Measurements from ENCODE around the gene HNRNPAB.

Gene HNRNPAB

GRCh38 chr5:178204182-178204934, at the start of gene HNRNPAB:
Gene HNRNPAB, plus strand, starts transcription at chr5:178204533. Its CDS starts 305 bp downstream, at chr5:178204838.
- DNase-seq = peak; percentile 97

GRCh38 chr5:178155065-178155464, 49.3 kb upstream of the HNRNPAB start:
- DNase-seq = no peak

- DNase-seq = no peak
Observed at GRCh38 chr5:178160176-178160575, 44.2 kb upstream of the HNRNPAB start.

- no peak for DNase-seq
Observed at GRCh38 chr5:178162481-178162880, 41.9 kb upstream of the HNRNPAB start.

GRCh38 chr5:178163772-178164735, 40.3 kb upstream of the HNRNPAB start:
- DNase-seq = peak; percentile 99

- DNase-seq = no peak
Observed at GRCh38 chr5:178165581-178165980, 38.8 kb upstream of the HNRNPAB start.

DNA sequence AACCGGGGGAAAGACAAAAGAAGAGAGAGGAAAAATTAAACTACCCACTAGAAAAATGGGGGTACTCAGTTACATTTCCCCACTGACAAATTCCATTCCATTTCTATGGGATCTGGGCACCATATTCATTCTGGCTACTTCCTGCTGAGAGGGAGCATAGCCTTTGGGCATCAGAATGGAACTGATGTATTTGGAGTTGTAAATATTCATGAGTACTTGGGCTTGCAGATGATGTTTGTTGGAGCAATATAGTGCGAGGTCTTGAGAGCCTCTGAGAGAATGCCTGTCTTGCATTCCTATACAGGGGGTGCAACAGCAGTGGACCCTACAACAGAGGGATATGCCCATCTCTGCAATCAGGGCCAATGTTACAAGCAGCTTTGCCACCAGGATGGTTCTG, 33.9 kb upstream of the HNRNPAB start:
- DNase-seq = no peak

- DNase-seq = no peak
Observed at GRCh38 chr5:178174456-178174855, 29.9 kb upstream of the HNRNPAB start.

DNA sequence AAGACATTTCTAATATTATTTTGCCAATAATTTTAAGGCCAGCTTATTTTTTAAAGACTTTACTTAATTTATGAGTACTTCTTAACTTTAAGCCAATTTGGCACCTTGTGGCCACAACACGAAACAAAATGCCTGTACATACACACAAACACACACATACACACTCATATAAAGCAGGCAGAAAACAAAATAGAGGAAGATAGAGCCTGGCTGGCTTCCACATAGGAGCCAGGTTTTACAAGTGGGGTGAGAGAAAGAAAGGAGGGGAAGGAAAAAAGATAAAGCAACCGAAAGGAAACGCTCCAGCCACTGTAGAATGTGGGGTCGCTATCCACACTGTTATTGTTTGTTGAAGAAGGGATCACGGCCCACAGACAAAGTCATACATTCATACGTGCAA, 27.5 kb upstream of the HNRNPAB start:
- no peak for DNase-seq

DNA sequence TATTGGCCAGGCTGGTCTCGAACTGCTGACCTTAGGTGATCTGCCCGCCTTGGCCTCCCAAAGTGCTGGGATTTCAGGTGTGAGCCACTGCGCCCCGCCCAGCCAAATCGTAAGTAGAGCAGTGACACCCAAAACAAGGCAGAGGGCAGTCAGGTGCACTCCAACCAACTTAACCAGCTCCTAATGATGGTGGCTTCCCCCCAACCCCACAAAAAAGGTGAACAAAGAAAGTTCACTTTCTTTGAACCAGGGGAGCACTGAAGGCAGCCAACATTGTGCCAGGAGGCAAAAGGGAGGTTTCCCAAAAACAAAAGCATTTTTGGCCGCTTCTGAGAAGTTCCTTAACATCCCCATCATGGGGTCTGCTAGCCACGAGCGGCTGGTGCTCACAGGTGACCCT, 26.8 kb upstream of the HNRNPAB start:
- DNase-seq = no peak

DNA sequence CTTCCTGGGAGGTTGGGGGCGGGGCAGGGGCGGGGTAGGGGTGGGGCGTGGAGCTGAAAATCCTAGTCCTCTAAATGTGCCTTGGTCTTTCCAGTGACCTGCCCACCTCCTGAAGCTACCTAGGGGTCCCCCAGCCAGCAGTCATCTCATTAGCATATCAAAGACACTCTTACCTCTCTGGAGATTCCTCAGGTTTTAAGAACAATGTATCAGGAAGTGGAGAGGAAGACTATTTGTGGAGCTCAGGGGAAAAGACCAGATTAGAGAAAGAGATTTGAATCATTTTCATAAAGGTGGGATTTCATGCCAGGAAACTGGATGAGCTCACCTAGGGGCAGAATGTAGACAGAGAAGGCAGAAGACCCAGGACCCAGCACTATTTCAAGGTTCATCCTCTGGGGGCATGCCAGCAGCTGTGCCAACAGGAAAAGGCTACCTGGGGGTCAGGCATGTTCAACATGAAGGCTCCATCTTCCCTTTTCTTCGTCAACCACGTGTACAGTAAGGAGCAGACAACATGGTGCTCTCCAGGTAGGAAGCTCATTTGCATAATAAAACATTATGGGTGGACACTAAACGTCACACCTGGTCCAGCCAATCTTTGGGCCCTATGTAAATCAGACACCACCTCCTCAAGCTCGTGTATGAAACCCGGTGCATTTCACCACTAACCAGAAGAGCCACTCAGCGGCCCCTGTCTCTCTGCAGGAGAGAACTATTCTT, 24.0 kb upstream of the HNRNPAB start:
- no peak for DNase-seq

DNA sequence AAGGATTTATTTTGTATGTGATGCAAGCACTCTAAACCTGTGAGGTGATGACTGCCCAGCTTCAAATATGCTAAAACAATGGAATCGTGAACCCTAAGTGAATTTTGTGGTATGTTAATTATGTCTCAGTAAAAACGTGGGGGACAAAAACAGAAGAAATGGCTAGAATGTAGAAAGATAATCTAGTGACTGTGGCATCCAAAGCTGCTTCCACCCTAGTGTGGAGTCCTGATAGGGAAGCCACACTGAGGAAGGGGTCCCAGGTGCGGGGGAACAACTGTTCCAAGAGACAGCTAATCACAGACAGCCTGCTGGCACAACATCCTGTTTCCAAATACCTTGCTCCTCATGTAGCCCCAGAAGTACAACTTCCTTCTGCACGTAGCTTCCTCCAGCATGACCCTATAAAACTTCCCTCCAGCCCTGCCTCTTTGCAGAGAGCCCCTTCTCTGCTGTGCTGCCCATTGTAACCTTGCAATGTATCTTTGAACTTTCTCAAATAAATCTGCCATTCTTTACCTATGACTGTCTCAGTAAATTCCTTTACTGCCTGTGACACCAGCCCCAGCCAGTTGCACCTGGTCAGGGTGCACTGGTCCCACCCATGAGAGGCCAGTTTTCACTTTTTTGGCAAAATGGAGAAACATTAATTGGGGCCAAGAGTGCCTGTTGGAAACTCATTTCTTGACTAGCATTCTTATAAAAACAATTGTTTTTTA, 22.0 kb upstream of the HNRNPAB start:
- DNase-seq = no peak

GRCh38 chr5:178186427-178186826, 17.9 kb upstream of the HNRNPAB start:
- DNase-seq = no peak

DNA sequence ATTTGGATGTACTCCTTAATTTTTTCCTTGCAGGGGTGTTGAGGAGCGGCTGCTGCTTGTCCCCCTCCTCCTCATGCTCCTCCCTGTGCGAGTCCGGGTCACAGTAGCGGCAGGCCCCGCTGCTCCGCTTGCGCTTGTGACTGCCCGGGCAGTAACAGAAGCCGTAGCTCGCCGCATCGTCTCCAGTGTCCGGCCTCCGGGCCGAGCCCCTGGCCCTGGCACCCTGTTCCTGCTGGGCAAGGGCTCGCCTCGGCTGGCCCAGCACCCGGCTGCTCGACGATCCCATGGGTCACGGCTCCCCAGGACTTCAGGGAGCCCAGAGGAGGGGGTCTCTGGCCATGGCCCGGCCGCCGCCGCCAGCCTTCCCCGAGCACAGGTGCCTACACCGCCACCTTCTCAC, 17.3 kb upstream of the HNRNPAB start, which contains the start of gene GMCL2:
Gene GMCL2 (minus strand): TSS at position 358 of the 400 bp plus-strand sequence. CDS start 72 bp downstream, at position 286.
- DNase-seq = no peak

DNA sequence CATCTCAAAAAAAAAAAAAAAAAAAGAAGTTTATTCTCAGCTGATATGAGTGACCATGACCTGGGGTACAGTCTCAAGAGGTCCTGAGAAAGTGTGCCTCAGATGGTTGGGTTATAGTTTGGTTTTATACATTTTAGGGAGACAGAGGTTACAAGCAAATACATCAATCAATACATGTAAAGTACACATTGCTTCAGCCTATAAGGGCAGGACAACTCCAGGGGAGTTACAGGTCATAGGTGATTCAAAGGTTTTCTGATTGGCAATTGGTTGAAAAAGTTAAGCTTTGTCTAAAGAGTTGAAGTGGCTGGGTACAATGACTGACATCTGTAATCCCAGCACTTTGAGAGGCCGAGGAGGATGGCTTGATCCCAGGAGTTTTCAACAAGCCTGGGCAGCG, 14.9 kb upstream of the HNRNPAB start:
- DNase-seq = no peak

GRCh38 chr5:178191661-178192060, 12.7 kb upstream of the HNRNPAB start:
- DNase-seq = no peak

- DNase-seq = no peak
Observed at GRCh38 chr5:178192244-178192643, 12.1 kb upstream of the HNRNPAB start.

DNA sequence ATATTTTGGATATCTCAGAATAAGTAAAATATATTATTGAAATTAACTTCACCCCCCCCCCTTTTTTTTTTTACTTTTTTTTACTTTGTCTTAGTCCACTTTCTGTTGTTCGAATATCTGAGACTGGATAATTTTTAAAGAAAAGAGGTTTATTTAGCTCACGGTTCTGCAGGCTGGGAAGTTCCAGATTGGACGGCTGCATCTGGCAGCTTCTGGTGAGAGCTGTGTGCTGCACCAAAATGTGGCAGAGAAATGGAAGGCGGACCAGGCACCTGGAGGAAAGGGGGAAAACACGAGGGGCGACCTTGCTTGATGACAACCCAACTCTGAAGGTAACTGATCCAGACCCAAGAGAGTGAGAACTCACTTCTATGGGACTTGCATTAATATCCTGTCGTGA, 11.5 kb upstream of the HNRNPAB start:
- DNase-seq = no peak

- DNase-seq = no peak
Observed at GRCh38 chr5:178193251-178193809, 11.0 kb upstream of the HNRNPAB start.

- DNase-seq = no peak
Observed at GRCh38 chr5:178194026-178194425, 10.3 kb upstream of the HNRNPAB start.

DNA sequence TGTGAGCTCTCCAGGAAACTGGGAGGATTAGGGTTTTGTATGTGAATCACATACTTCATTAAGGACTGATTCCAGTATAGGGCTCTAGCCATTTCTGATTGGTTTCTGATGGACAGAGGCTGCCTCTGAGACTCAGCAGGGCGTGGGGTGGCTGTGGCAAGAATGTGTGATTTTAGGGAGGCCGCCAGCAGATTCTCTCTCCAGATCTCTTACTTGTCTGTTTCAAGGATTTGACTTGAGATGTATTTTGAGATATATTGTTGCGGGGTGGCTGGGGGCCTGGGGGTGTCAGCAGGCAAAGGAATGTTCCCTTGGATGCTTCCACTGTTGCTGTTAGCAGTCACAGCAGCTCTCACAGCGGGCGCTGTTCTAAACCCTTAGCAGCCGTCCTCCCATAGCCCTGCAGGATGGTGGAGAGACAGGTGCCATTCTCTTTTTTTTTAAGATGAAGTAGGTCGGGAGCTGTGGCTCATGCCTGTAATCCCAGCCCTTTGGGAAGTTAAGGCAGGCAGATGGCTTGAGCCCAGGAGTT, 8.0 kb upstream of the HNRNPAB start:
- no peak for DNase-seq

DNA sequence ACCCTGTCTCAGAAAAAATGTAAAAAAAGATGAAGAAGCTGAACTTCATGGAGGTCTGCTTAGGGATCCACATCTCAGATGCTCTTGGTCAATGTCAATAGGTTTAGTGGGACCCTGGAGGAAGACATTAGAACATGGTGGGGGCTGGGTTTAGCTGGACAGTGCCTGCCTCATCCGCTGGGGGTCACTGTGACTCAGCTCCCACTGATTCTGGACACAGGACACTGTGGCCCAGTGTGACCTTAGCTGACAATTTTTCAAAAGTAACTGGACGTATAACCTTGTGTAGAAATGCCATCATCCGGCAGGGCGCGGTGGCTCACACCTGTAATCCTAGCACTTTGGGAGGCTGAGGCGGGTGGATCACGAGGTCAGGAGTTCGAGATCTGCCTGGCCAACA, 7.3 kb upstream of the HNRNPAB start:
- DNase-seq = no peak
